SK-N-MC (cell line): ENCODE measurements around the gene DNAJB1.

Experiments used
- EZH2 ChIP-seq: fragments of 200-600 bp; sonication (generic); IDR thresholded peaks from one replicate; pipeline ENCODE4 v1.6.1; 2017; ENCODE audit warnings: antibody characterized with exemption
- FOXP2 ChIP-seq: optimal IDR thresholded peaks from 2 replicates; pipeline ENCODE3; 2011; ENCODE audit warnings: mild to moderate bottlenecking, moderate library complexity; ENCODE audit not compliant: insufficient read depth; ENCODE audit errors: extremely low read length, control extremely low read depth
- POLR2AphosphoS5 ChIP-seq: IDR thresholded peaks from 2 replicates; pipeline ENCODE4 v1.6.1; 2012; ENCODE audit warnings: mild to moderate bottlenecking, low read depth, low read length, borderline replicate concordance

- TF ChIP-seq EZH2, result no peak
- no peak for TF ChIP-seq POLR2AphosphoS5
- TF ChIP-seq FOXP2, result no peak
Measured at GRCh38 chr19:14479309-14479974, 38.8 kb downstream of the DNAJB1 start.
